CD4-positive, alpha-beta T cell treated with Interleukin-1 beta for 1 hour (primary cell): ENCODE data around the gene MALAT1.
A peak's percentile ranks its signal among the peaks of the same experiment; 100 is the strongest.
"Not testable (repeated sequence)": the region's sequence is repeated elsewhere in the genome, so short reads cannot be mapped to it uniquely, and the experiment has no call there.

Source experiments
- DNase-seq, 2 donors: peaks; one replicate each; pipeline ENCODE4 v3.0.0-alpha.2; 2020 to 2022

Gene MALAT1

GRCh38 chr11:65522718-65523630 lies 24.1 kb downstream of the MALAT1 start:
- peak; percentile 39 for DNase-seq

- DNase-seq = not testable (repeated sequence)
Observed at GRCh38 chr11:65523631-65523968, 24.8 kb downstream of the MALAT1 start.

- no peak for DNase-seq
Observed at GRCh38 chr11:65524014-65524740, 25.3 kb downstream of the MALAT1 start.

GRCh38 chr11:65524741-65525545 lies 26.1 kb downstream of the MALAT1 start, which contains the start of gene SCYL1:
TSS of gene SCYL1 (plus strand) at chr11:65525083. CDS start at chr11:65525154, 71 bp downstream.
- peak; percentile 79 to 86 for DNase-seq

GRCh38 chr11:65525546-65526480 lies 27.0 kb downstream of the MALAT1 start:
- no peak for DNase-seq

- DNase-seq = no peak
Observed at GRCh38 chr11:65526744-65527143, 27.9 kb downstream of the MALAT1 start.

- DNase-seq = no peak
Observed at GRCh38 chr11:65528819-65529350, 30.0 kb downstream of the MALAT1 start.

- DNase-seq = no peak
Observed at GRCh38 chr11:65529475-65530156, 30.8 kb downstream of the MALAT1 start.

- DNase-seq = peak; percentile 29 to 37
Observed at GRCh38 chr11:65530157-65530496, 31.3 kb downstream of the MALAT1 start.

- DNase-seq = no peak
Observed at GRCh38 chr11:65532388-65533064, 33.7 kb downstream of the MALAT1 start.

GRCh38 chr11:65535102-65535501 lies 36.3 kb downstream of the MALAT1 start:
- no peak for DNase-seq

GRCh38 chr11:65536412-65537295 lies 37.8 kb downstream of the MALAT1 start:
- no peak for DNase-seq

- no peak for DNase-seq
Observed at GRCh38 chr11:65537296-65537597, 38.4 kb downstream of the MALAT1 start.

- DNase-seq = no peak
Observed at GRCh38 chr11:65537620-65538231, 38.9 kb downstream of the MALAT1 start.

- DNase-seq = no peak
Observed at GRCh38 chr11:65538232-65538914, 39.5 kb downstream of the MALAT1 start.

GRCh38 chr11:65538915-65539743 lies 40.3 kb downstream of the MALAT1 start:
- DNase-seq = no peak

- no peak for DNase-seq
Observed at GRCh38 chr11:65539744-65540289, 41.0 kb downstream of the MALAT1 start.
